Psoas muscle (tissue), 8 donors: Measurements from ENCODE around the gene DPPA2. TPM values are rescaled to one million over a fixed set of nuclear protein-coding genes. Genes with fewer than 3 reads are reported as not detected.
"Not testable (repeated sequence)": the region's sequence is repeated elsewhere in the genome, so short reads cannot be mapped to it uniquely, and the experiment has no call there.

Experiments used
- ATAC-seq, 4 donors: fragments of 200-7000 bp; cut with Tn5 transposase; one replicate each; pipeline ENCODE4 v1.9.1; 2020; ENCODE audit warnings: moderate library complexity in 3 of 4, mild to moderate bottlenecking in 2 of 4
- DNase-seq, 2 donors: peaks; one replicate each; pipeline ENCODE4 v3.0.0-alpha.2; 2020
- H3K27ac ChIP-seq: fragments of 200-600 bp; one replicate; pipeline ENCODE4 v1.8.0; 2022
- H3K27me3 ChIP-seq, 3 donors: fragments of 200-600 bp in 1 of 3; one replicate each; pipeline versions ENCODE4 v1.6.1 to v1.8.0; 2013 to 2022; ENCODE audit warnings: low read length in 2 of 3, mild to moderate bottlenecking in 2 of 3, moderate library complexity in 1 of 3; ENCODE audit not compliant: insufficient read depth in 3 of 3
- H3K36me3 ChIP-seq, 2 donors: fragments of 200-600 bp in 1 of 2; one replicate each; pipeline versions ENCODE4 v1.6.1 to v1.8.0; 2013 to 2022; ENCODE audit warnings: low read depth in 1 of 2, mild to moderate bottlenecking in 1 of 2, moderate library complexity in 1 of 2; ENCODE audit not compliant: insufficient read depth in 1 of 2
- H3K4me1 ChIP-seq: fragments of 200-600 bp; one replicate; pipeline ENCODE4 v1.8.0; 2022
- H3K4me3 ChIP-seq: fragments of 200-600 bp; one replicate; pipeline ENCODE4 v1.8.0; 2022; ENCODE audit warnings: mild to moderate bottlenecking
- H3K9me3 ChIP-seq: fragments of 200-600 bp; one replicate; pipeline ENCODE4 v1.8.0; 2022
- WGBS, 3 donors: extraction: QIAGEN DNeasy Blood & Tissue Kit; methylation state at CpG; one replicate each; pipeline versions ENCODE4 v1.1.6 to v1.1.7; 2013; 5-methylcytosine and 5-hydroxymethylcytosine counted together
- intact Hi-C, 2 donors: fragments of 100-400 bp; cut with DNase I; formaldehyde crosslinking; loops; one replicate each; pipeline versions ENCODE4 v1.11.0 to v1.14.2; 2022
- long read RNA-seq, 2 donors: library from polyadenylated mRNA; unstranded; transcript quantifications; one replicate each; pipeline ENCODE4 v2.0.0, GENCODE V29; 2021
- polyA plus RNA-seq, 3 donors: library from polyadenylated mRNA; stranded (reverse); fragments of 200-250 nt; gene quantifications; one replicate each; pipeline ENCODE4 v1.2.3, GENCODE V29; 2013
- total RNA-seq, 4 donors: library from RNA; stranded (reverse); fragmentation: NEBNext Ultra II Directional in 2 of 4; extraction: Animal tissue kit (Norgen Biotek cat#: 25700) in 2 of 4; gene quantifications; one replicate each; pipeline versions ENCODE4 v1.2.1 to v1.2.4, GENCODE V29; 2021 to 2023
- TF ChIP-seq, protein P1 (sequence below): fragments of 200-600 bp; IDR thresholded peaks from one replicate; pipeline ENCODE4 v1.8.0; 2022; ENCODE audit warnings: antibody characterized with exemption
- donor health status: healthy with polysubstance abuse.
- donor health status: DM: no; HTN: no; CAD: no; lungs with moderate emphysema.
- donor health status: Bipolar disorder and iron deficiency.
- donor health status: healthy.
- donor health status: DM: yes; HTN: yes; CAD: no.
- donor health status: DM: no; HTN: no; CAD: no.
- donor health status: DM: no; HTN: no; CAD: no.
- donor health status: DM: yes; HTN: yes; CAD: no.

The DPPA2 gene, protein sequence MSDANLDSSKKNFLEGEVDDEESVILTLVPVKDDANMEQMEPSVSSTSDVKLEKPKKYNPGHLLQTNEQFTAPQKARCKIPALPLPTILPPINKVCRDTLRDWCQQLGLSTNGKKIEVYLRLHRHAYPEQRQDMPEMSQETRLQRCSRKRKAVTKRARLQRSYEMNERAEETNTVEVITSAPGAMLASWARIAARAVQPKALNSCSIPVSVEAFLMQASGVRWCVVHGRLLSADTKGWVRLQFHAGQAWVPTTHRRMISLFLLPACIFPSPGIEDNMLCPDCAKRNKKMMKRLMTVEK
- not detected for total RNA-seq
- not detected for polyA plus RNA-seq
- long read RNA-seq, donor 1: 0 reads
- long read RNA-seq, donor 2: 0 reads

DNA sequence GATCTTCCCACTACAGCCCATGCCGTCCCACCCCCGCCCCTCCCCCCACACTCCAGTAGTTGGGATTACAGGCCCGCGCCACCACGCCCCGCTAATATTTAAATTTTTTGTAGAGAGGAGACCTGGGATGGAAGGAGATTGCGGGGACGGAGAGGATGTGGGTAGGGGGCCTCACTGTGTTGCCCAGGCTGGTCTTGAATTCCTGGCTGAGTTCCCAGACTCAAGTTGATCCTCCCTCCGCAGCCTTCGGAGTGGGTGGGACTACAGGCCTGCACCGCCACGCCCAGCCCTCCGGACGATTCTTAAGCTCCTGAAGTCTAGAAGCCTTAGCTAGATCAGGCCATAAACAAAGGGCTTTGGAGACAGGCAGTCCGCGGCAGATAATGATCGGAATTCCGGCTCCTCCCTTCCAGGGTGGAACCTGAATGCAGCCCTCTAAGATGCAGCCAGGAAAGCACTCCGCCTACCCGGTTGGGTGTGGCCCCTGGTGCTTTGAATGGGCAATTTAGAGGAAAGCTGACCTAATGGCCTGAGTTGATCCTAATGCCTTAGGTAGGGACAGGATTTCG is at the start of gene DPPA2:
Gene DPPA2 (minus strand): TSS at position 356 of the 569 bp plus-strand sequence. CDS start 1,975 bp downstream, outside the sequence.
- TF ChIP-seq, protein P1, sequence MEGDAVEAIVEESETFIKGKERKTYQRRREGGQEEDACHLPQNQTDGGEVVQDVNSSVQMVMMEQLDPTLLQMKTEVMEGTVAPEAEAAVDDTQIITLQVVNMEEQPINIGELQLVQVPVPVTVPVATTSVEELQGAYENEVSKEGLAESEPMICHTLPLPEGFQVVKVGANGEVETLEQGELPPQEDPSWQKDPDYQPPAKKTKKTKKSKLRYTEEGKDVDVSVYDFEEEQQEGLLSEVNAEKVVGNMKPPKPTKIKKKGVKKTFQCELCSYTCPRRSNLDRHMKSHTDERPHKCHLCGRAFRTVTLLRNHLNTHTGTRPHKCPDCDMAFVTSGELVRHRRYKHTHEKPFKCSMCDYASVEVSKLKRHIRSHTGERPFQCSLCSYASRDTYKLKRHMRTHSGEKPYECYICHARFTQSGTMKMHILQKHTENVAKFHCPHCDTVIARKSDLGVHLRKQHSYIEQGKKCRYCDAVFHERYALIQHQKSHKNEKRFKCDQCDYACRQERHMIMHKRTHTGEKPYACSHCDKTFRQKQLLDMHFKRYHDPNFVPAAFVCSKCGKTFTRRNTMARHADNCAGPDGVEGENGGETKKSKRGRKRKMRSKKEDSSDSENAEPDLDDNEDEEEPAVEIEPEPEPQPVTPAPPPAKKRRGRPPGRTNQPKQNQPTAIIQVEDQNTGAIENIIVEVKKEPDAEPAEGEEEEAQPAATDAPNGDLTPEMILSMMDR: no peak
- Histone ChIP-seq H3K36me3 (no peaks in the 10 kb centered on the region), H3K9me3 (no peaks in the 10 kb centered on the region), H3K4me3 (no peak within 1 kb of the TSS), H3K4me1 (no peaks in the 10 kb centered on the region), H3K27me3 (no peaks in the 10 kb centered on the region), H3K27ac (no peak within 1 kb of the TSS)
- intact Hi-C loops: no loop called here
- 84 to 85% (median 85%) methylated on average over 21 of the region's 21 CpGs for WGBS, 3 donors
- no peak for ATAC-seq
- no peak for DNase-seq

DNA sequence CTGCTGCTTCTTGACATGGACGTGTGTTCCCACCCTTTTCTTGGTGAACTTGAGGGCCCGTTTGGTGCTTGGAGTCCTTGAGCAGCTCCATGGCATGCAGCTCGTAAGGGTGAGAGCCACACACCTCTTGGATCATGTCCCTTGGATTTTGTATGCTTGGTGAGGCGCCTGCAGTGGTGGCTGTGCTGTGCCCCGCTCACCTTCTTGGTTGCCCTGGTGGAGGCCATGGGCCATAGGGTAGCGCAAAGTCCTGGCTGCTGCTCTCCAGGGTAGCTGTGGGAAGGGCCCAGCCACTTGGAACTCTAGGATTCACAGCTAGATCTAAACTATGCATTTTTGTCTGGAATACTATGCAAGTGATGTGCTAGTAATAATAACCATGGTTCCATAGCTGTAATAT is 47.8 kb upstream of the DPPA2 start:
- H3K4me1 ChIP-seq: no peaks in the 10 kb centered on the region
- H3K9me3 ChIP-seq: no peaks in the 10 kb centered on the region
- H3K36me3 ChIP-seq: no peaks in the 10 kb centered on the region
- ATAC-seq (no peak), DNase-seq (no peak)
- no peak overlapping the region for H3K27ac ChIP-seq
- H3K27me3 ChIP-seq: no peaks in the 10 kb centered on the region
- 77 to 84% (median 80%) methylated on average over 6 of the region's 6 CpGs for WGBS, 3 donors
- intact Hi-C loops: no loop called here
- TF ChIP-seq, protein P1: no peak
- no peak overlapping the region for H3K4me3 ChIP-seq

DNA sequence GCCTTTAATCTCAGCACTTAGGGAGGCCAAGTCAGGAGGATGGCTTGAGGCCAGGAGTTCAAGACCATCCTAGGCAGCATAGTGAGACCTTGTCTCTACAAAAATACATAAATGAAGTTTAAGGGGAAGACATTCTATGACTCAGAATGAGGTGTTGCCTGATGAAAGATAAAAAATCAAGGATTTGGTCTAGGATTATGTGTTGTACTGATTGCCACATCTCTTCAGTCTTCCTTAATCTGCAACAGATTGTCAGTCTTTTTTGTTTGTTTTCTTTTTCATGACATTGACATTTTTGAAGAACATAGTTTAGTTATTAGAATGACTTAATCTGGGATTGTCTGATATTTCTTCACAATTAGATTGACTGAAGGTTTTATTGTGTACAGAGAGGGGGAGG is 47.3 kb upstream of the DPPA2 start:
- DNase-seq (no peak), ATAC-seq (no peak)
- no peaks in the 10 kb centered on the region for H3K27me3 ChIP-seq
- TF ChIP-seq, protein P1: no peak
- intact Hi-C loops: no loop called here
- no peaks in the 10 kb centered on the region for H3K36me3 ChIP-seq
- no peak overlapping the region for H3K4me3 ChIP-seq
- H3K4me1 ChIP-seq: no peaks in the 10 kb centered on the region
- no peaks in the 10 kb centered on the region for H3K9me3 ChIP-seq
- H3K27ac ChIP-seq: no peak overlapping the region

DNA sequence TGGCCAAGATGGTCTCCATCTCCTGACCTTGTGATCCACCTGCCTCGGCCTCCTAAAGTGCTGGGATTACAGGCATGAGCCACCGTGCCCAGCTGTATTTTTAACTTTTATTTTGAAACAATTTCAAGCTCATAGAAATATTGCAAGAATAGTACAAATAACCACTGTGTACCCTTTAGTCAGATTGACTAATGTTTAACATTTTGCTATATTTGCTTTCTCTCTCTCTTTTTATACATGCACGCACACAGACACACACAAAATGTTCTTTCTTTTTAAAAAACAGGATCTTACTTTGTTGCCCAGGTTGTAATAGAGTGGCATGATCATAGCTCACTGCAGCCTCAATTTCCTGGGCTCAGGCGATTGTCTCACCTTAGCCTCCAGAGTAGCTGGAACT is 46.5 kb upstream of the DPPA2 start:
- no peak overlapping the region for H3K27ac ChIP-seq
- DNase-seq: no peak
- ATAC-seq: no peak
- TF ChIP-seq, protein P1: no peak
- intact Hi-C loops: no loop called here
- no peak overlapping the region for H3K4me3 ChIP-seq
- H3K36me3 ChIP-seq: no peaks in the 10 kb centered on the region
- WGBS, 3 donors: 82 to 88% (median 83%) methylated on average over 4 of the region's 4 CpGs
- no peaks in the 10 kb centered on the region for H3K9me3 ChIP-seq
- H3K27me3 ChIP-seq: no peaks in the 10 kb centered on the region
- no peaks in the 10 kb centered on the region for H3K4me1 ChIP-seq

DNA sequence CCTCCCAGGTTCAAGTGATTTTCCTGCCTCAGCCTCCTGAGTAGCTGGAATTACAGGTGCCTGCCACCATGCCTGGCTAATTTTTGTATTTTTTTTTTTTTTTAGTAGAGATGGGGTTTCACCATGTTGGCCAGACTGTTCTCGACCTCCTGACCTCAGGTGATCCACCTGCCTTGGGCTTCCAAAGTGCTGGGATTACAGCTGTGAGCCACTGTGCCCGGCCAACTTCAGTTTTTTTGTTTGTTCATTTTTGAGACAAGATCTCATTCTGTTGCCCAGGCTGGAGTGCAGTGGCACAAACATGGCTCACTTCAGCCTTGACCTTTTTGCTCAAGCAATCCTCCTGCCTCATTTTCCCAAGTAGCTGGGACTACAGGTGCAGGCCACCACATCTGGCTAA is 42.5 kb upstream of the DPPA2 start:
- H3K36me3 ChIP-seq, DNase-seq, intact Hi-C loops, H3K27me3 ChIP-seq, ATAC-seq, H3K4me1 ChIP-seq, H3K27ac ChIP-seq, H3K9me3 ChIP-seq, H3K4me3 ChIP-seq: not testable (repeated sequence)
- 56 to 75% (median 70%) methylated on average over 2 of the region's 2 CpGs for WGBS, 3 donors
